Stimulated activated memory B cell treated with anti-CD40 and anti-IgM and Interleukin-4, amounts not matched to agents 10 μg/mL and 1 μg/mL and 100 μg/mL, for 72 hours (primary cell): ENCODE data around the gene SART3.

Experiments
- ATAC-seq: fragments of 150-1000 bp; cut with Tn5 transposase; 2 replicates; pipeline ENCODE4 v1.10.0; 2021
- H3K27ac Mint-ChIP-seq: one replicate; pipeline ENCODE4 v1.8.0; 2022; ENCODE audit warnings: mild to moderate bottlenecking, mixed read lengths
- H3K27me3 Mint-ChIP-seq: one replicate; pipeline ENCODE4 v1.8.0; 2022; ENCODE audit warnings: mixed read lengths
- H3K36me3 Mint-ChIP-seq: one replicate; pipeline ENCODE4 v1.8.0; 2022; ENCODE audit warnings: mixed read lengths
- H3K4me1 Mint-ChIP-seq: one replicate; pipeline ENCODE4 v1.8.0; 2022; ENCODE audit warnings: mixed read lengths
- H3K4me3 Mint-ChIP-seq: one replicate; pipeline ENCODE4 v1.8.0; 2022; ENCODE audit warnings: mild to moderate bottlenecking, moderate library complexity, mixed read lengths
- H3K9me3 Mint-ChIP-seq: one replicate; pipeline ENCODE4 v1.8.0; 2022; ENCODE audit warnings: mixed read lengths

SART3 gene

DNA sequence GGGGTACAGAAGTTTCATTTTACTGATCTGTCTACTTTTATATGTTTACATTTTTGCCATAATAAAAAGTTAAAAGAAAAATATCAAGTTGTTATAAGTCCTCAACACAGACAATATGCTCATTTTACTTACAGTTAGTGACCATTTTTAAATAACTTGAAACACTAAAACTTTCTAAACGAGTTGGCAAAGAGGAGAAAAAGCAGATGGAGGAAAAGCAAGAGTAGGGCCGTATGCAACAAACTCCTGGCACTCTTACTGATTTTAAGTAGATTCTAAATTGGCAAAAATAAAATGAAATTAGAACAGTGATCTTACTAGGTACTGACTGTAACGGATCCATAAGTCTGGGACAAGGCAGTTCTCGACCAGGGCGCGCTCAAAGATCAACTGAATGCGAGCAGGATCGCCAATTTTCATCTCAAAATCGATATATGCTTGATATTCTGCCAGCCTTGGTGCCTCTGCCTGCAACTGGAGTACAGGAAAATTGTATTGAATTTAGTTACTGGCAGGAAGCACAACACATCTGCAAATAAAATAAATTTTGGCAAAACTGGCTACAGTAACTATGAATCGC lies 22.3 kb downstream of the SART3 start:
- H3K27ac Mint-ChIP-seq = peak overlapping the region; percentile 94
- H3K4me3 Mint-ChIP-seq = no peak overlapping the region
- H3K9me3 Mint-ChIP-seq = no peaks in the 10 kb centered on the region
- peaks cover 58% of the 10 kb centered on the region for H3K36me3 Mint-ChIP-seq
- ATAC-seq = no peak
- no peaks in the 10 kb centered on the region for H3K27me3 Mint-ChIP-seq
- peaks cover 28% of the 10 kb centered on the region for H3K4me1 Mint-ChIP-seq

DNA sequence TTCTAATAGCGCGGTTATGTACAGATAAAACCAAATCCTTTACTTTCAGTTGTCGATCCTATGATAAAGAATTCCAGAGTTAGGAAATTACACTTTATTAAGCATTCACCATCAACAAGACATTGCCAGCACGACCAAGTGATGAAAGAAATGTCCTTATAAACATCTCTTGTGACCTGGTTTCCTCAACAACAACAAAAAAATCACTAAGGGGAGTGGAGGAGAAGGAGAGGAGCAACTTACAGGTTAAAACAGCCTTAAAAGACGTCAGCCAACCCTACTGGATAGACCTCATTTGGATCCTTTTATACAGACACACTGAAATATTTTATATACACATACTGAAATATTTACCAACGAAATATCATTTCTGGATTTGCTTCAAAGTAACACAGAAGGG lies 22.8 kb downstream of the SART3 start:
- Mint-ChIP-seq H3K4me1 (peaks cover 28% of the 10 kb centered on the region), H3K27ac (peak overlapping the region; percentile 94), H3K36me3 (peaks cover 55% of the 10 kb centered on the region), H3K27me3 (no peaks in the 10 kb centered on the region), H3K9me3 (no peaks in the 10 kb centered on the region), H3K4me3 (no peak overlapping the region)
- no peak for ATAC-seq

DNA sequence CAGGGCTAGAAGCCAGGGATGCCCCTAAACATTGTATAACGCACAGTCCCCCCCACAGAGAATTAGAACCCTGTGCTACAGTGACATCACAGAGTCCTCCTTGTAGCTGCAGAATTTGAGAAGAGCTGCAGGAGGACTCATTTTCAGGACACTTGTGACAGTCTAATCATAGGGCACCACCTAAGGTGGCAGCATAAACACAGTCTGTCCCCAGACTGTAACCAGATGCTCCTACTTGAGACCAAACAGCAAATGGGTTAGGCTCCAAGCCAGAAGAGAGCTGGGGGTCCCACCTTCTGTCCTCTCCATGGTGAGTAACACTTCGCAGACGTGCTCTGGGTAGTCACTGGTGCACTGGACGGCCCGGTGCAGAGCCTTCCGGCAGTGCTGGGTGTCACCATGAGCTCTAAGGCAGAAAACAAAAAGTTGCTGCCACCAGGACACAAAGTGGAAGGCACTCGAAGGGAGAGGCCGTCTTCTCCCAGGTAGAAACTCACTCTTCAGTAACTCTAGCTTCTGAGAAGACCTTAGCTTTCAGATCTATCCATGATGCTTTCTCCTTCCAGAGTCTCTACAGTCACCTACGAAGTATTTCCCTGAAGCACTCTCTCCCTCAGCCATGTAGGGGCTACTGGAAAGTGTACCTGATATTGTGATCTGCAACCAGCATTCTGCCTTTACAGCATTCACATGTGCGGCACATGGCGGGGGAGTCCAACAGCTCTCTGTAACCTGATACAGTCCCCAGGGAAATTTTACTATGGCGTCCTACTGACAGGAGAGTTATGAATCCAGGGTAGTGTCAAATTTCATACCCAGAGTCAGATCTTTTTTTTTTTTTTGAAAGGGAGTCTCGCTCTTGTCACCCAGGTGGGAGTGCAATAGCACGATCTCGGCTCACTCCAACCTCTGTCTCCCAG lies 28.8 kb downstream of the SART3 start:
- H3K4me3 Mint-ChIP-seq = no peak overlapping the region
- H3K27me3 Mint-ChIP-seq = no peaks in the 10 kb centered on the region
- peaks cover 75% of the 10 kb centered on the region for H3K36me3 Mint-ChIP-seq
- no peak overlapping the region for H3K27ac Mint-ChIP-seq
- H3K9me3 Mint-ChIP-seq = no peaks in the 10 kb centered on the region
- no peak for ATAC-seq
- peaks cover 4% of the 10 kb centered on the region for H3K4me1 Mint-ChIP-seq

DNA sequence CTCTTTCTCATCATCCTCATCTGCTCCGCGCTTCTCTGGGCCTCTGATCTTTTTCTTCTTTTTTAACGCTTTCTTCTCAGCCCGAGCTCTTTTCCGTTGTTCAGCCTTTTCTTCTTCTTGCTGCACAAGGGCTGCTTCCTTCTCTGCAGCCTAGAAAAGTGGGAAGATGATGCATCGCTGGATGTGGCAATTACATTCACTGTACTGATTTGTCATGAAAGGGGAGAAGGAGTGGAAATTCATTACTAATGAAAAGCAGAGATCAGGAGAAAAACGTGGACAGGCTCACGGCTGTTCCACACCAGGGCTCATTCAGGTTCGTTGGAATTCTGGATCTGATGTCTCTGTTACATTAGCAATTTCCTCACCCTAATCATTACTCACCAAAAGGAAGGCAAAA lies 30.8 kb downstream of the SART3 start:
- Mint-ChIP-seq H3K27me3 (no peaks in the 10 kb centered on the region), H3K9me3 (no peaks in the 10 kb centered on the region), H3K27ac (no peak overlapping the region), H3K36me3 (peaks cover 76% of the 10 kb centered on the region), H3K4me1 (peaks cover 9% of the 10 kb centered on the region), H3K4me3 (no peak overlapping the region)
- ATAC-seq = no peak

DNA sequence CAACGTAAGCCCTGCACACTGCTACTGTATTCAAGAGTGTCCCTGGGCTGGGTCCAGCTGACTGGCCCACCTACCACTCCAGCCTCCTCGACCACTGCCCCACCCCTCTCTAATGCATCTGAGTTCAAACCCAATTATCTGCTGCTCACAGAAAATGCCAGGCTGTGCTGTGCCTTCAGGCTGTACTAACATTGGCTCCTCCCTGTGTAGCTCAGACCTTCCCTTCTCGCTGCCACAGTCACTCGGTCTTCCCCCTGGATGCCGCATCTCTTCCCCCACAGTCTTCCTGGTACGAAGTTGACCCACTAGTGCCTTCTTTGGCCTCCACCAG lies 33.8 kb downstream of the SART3 start:
- no peaks in the 10 kb centered on the region for H3K27me3 Mint-ChIP-seq
- H3K4me3 Mint-ChIP-seq = no peak overlapping the region
- ATAC-seq = no peak
- peaks cover 71% of the 10 kb centered on the region for H3K36me3 Mint-ChIP-seq
- peak overlapping the region; percentile 45 for H3K27ac Mint-ChIP-seq
- H3K9me3 Mint-ChIP-seq = no peaks in the 10 kb centered on the region
- H3K4me1 Mint-ChIP-seq = peaks cover 9% of the 10 kb centered on the region

DNA sequence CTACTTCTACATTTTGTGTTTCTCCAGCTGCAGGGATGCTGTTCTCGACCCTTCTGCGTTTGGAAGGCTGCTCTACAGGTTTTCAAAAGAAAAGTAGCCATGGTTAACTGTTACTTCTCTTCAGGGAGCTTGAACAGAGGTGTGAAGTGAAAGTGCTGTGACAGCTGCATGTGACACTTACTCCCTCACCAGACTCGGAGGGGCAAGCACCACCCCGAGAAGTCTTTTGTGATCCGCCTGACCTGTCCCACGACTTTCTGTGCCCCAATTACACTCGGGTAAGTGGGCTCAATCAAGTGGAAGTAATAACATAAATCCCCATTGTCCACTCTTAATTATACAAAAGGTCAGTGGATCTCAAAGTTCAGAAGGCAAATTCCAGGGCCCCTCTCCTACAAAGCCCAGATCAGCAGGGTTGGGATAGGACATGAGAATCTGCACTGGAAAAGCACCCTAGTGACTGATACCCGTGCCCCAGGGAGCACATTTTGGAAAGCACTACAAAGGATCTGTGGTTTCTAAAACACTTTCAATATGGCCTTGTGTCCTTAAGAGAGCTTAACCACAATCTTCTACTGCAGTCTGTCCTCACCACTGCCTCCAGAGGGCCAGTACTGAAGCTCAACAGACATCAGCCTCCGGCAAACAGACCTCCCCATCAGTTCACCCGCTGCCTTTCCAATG lies 34.3 kb downstream of the SART3 start:
- Mint-ChIP-seq H3K36me3 (peaks cover 75% of the 10 kb centered on the region), H3K4me3 (no peak overlapping the region), H3K9me3 (no peaks in the 10 kb centered on the region), H3K4me1 (peaks cover 9% of the 10 kb centered on the region), H3K27me3 (no peaks in the 10 kb centered on the region), H3K27ac (peak overlapping the region; percentile 45)
- ATAC-seq = no peak

DNA sequence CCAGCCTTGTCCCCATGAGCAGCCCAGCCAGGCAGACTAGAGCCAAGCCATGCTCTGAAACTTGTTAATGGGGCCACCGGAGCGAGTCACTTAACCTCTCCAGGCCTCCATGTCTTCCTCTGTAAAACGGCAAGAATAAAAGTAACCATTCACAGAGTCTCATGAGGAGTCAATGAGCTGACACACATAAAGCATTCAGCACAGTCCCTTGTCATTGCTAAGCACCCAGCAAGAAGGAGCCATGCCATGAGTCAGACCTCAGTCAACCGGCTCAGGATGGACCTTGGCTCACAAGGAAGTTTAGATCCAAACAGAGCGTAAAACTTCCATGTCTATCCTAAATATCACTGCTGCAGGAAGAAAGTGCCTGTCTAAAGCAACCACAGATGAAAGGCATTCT lies 35.3 kb downstream of the SART3 start:
- Mint-ChIP-seq H3K9me3 (no peaks in the 10 kb centered on the region), H3K27me3 (no peaks in the 10 kb centered on the region), H3K4me1 (peaks cover 9% of the 10 kb centered on the region), H3K4me3 (no peak overlapping the region), H3K27ac (peak overlapping the region; percentile 58), H3K36me3 (peaks cover 74% of the 10 kb centered on the region)
- no peak for ATAC-seq

DNA sequence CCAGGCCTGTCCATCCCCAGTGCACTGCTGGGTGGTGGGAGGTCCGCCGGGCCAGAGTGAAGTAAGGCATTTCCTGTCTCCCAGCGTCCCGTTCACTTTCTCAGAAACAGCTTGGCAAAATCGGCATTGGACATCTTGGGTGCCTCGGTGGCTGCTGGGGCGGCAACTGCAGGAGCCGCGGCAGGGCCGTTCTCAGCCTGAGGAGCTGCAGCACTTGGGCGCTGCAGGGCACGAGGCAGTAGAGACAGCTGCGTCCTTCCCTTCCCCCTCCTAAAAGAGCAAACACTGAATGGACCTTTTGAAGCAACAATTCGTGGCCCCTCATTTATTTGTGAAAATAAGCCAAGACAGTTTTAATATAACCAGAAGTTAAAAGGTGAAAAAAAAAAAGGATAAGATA lies 37.6 kb downstream of the SART3 start:
- Mint-ChIP-seq H3K27me3 (no peaks in the 10 kb centered on the region), H3K4me1 (peaks cover 9% of the 10 kb centered on the region), H3K27ac (no peak overlapping the region), H3K36me3 (peaks cover 69% of the 10 kb centered on the region), H3K4me3 (no peak overlapping the region), H3K9me3 (no peaks in the 10 kb centered on the region)
- ATAC-seq = no peak

DNA sequence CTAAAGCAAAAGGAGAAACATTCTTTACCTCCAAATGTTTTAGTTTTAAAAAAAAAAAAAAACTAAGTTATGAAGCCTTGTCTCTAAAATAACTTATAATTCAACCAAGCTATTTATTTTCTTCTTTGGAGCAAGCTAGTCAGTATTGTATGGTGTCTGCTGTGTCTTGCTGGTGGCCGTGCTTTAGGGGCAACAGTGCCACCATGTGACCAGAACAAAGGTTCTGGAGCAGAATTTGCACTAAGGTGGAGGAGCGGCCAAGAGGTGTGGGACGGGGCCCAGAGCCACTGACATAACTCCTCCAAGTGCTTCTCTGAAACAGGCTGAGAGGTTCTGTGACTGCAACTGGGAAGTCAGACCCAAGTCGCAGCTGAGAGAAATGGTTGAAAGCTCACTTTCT lies 41.4 kb downstream of the SART3 start:
- H3K4me1 Mint-ChIP-seq = peaks cover 26% of the 10 kb centered on the region
- H3K27ac Mint-ChIP-seq = no peak overlapping the region
- no peak for ATAC-seq
- no peak overlapping the region for H3K4me3 Mint-ChIP-seq
- H3K9me3 Mint-ChIP-seq = no peaks in the 10 kb centered on the region
- no peaks in the 10 kb centered on the region for H3K27me3 Mint-ChIP-seq
- peaks cover 50% of the 10 kb centered on the region for H3K36me3 Mint-ChIP-seq

DNA sequence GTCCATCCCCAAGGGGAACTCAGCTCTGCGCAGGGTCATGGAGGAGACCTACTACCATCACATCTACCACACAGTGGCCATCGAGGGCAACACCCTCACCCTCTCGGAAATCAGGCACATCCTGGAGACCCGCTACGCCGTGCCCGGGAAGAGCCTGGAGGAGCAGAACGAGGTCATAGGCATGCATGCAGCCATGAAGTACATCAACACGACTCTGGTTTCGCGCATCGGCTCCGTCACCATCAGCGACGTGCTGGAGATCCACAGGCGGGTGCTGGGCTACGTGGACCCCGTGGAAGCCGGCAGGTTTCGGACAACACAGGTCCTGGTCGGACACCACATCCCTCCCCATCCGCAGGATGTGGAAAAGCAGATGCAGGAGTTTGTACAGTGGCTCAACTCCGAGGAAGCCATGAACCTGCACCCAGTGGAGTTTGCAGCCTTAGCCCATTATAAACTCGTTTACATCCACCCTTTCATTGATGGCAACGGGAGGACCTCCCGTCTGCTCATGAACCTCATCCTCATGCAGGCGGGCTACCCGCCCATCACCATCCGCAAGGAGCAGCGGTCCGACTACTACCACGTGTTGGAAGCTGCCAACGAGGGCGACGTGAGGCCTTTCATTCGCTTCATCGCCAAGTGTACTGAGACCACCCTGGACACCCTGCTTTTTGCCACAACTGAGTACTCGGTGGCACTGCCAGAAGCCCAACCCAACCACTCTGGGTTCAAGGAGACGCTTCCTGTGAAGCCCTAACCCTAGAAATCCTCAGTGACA lies 42.1 kb downstream of the SART3 start:
- ATAC-seq = no peak
- Mint-ChIP-seq H3K36me3 (peaks cover 46% of the 10 kb centered on the region), H3K27me3 (no peaks in the 10 kb centered on the region), H3K27ac (no peak overlapping the region), H3K4me1 (peaks cover 33% of the 10 kb centered on the region), H3K4me3 (no peak overlapping the region), H3K9me3 (no peaks in the 10 kb centered on the region)

DNA sequence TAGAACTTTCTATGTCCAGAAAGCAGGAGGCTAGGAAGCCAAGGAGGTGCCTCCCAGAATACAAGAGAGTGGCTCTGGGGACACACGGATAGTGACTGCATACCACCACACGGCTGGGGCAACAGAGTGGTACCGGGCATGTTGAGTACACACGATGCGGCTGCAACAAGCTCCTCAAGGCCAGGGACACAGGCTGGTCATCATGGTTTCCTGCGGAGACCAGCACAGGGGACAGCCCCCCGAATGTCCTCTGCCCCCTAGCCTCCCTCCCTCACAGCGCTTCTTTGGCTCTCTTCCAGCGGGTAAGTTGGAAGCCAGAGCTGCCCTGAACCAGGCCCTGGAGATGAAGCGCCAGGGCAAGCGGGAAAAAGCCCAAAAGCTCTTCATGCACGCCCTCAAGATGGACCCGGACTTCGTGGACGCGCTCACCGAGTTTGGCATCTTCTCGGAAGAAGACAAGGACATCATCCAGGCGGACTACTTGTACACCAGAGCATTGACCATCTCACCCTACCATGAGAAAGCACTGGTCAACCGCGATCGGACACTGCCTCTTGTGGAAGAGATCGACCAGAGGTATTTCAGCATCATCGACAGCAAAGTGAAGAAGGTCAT lies 42.8 kb downstream of the SART3 start:
- ATAC-seq = no peak
- Mint-ChIP-seq H3K4me1 (peaks cover 37% of the 10 kb centered on the region), H3K9me3 (no peaks in the 10 kb centered on the region), H3K4me3 (no peak overlapping the region), H3K27ac (no peak overlapping the region), H3K36me3 (peaks cover 46% of the 10 kb centered on the region), H3K27me3 (no peaks in the 10 kb centered on the region)

DNA sequence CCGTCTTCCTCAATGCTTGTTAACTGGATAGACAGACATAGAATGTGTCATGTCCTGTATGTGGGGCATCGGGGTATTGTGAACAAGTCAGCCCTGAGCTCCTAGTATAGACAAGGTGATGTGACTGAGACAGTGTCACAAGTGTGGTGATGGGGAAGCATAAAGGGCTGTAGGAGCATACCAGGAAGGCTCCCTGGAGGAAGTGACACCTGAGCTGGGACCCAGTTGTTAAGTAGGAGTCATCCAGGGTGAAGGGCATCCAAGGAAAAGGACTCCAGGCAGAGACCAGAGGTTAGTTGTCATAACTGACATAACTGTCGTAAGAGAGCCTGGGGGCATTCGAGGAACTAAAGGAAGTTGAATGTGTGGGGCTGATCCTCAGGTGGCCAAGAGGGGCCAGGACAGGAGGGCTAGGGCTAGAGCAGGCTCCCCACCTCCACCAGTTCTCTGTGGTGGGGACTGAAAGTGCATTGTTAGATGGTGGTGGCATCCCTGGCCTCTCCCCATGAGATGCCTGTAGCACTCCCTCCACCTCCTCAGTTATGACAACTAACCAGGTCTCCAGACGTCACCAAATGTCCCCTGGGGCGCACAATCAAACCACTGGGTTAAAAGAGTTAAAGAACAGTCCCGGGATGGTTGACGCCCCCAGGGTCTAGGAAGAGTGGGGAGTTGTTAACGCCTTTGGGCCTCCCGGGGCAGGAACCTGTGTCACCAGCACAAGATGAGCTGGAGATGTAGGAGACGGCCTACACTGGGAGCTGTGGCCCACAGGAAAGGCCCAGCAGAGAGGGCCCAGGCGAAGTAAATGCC lies 43.5 kb downstream of the SART3 start:
- Mint-ChIP-seq H3K9me3 (no peaks in the 10 kb centered on the region), H3K4me3 (no peak overlapping the region), H3K4me1 (peaks cover 42% of the 10 kb centered on the region), H3K27me3 (no peaks in the 10 kb centered on the region), H3K36me3 (peaks cover 45% of the 10 kb centered on the region), H3K27ac (peak overlapping the region; percentile 78)
- no peak for ATAC-seq

DNA sequence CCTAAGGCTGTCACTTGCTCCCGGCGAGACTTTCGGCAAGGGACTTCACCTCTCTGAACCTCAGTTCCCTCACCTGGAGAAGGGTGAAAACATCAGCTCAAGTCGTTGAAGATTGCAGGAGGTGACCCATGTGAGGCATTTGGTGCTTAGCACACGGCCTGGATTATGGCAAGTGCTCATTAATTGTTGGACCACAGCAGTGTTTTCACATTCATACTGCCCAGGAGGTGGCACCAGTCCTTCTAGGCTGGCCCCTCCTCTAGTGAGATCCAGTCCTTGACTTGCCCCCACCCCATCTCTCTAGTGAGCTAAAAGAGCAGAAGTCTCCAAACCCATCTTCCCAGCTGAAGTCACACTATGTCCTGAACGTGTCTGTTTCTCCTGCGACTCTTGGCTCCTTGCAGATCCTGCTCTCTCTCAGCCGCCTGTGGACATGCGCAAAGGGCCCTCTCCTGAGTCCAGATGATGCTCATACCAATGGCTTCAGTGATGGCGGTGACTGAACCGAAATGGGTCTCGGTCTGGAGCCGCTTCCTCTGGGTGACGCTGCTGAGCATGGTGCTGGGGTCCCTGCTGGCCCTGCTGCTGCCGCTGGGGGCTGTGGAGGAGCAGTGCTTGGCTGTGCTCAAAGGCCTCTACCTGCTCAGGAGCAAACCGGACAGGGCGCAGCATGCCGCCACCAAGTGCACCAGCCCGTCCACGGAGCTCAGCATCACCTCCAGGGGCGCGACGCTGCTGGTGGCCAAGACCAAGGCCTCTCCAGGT lies 44.3 kb downstream of the SART3 start:
- H3K4me3 Mint-ChIP-seq = peak overlapping the region; percentile 19
- H3K27me3 Mint-ChIP-seq = no peaks in the 10 kb centered on the region
- peaks cover 37% of the 10 kb centered on the region for H3K36me3 Mint-ChIP-seq
- ATAC-seq = no peak
- peaks cover 50% of the 10 kb centered on the region for H3K4me1 Mint-ChIP-seq
- H3K9me3 Mint-ChIP-seq = no peaks in the 10 kb centered on the region
- H3K27ac Mint-ChIP-seq = peak overlapping the region; percentile 78

DNA sequence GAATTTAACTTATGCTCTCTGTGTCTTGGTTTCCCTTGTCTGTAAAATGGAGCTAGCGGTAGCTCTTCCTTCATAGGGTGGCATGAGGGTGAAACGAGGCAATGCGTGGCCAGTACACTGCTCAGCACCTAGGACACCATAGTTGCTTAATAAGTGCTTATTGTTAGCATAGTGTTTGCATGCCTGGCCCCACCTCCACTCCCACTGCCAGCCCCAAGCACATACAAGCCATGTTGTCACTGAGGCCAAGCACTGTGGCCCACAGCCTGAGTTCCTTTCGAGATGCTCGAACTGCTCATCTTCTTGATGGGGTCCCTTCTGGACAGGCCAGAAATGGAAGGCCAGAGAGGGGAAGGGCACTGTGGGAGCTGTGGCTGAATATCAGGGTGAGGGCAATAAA lies 45.1 kb downstream of the SART3 start:
- Mint-ChIP-seq H3K27ac (peak overlapping the region; percentile 78), H3K4me3 (peak overlapping the region; percentile 87)
- no peak for ATAC-seq

More for the DNA sequence above, 45.1 kb downstream of the SART3 start:
- H3K27me3 Mint-ChIP-seq = no peaks in the 10 kb centered on the region
- peaks cover 58% of the 10 kb centered on the region for H3K4me1 Mint-ChIP-seq
- H3K36me3 Mint-ChIP-seq = peaks cover 33% of the 10 kb centered on the region
- H3K9me3 Mint-ChIP-seq = no peaks in the 10 kb centered on the region
